Stimulated activated CD8-positive, alpha-beta memory T cell treated with anti-CD3 and anti-CD28 coated beads, Interleukin-4, amount 100 ng/mL, for 1 hour (primary cell): ENCODE measurements around the gene PTPRN2.

Source experiments
- DNase-seq, 2 donors: peaks; one replicate each; pipeline ENCODE4 v3.0.0-alpha.2; 2020; ENCODE audit warnings: low read depth in 2 of 2, low spot score in 1 of 2

The PTPRN2 gene

DNA sequence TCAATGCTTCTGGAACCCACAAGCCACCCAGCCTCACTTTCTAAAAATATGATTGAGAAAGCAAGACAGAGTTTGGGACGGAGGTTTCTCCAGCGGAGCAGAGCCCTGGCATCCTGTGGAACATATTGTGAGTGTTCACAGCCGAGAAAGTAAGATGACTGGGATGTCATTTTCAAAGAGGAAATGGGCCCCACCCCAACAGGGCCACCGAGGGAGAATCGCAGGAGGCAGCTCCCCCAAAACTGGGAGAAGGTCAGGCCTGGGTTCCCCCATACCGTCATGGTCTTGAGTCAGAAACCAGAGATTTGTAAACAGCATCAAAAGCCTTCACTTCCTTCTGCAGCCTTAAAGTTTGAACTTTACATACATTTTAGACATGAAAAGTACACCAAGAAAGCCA is 560.0 kb downstream of the PTPRN2 start:
- no peak for DNase-seq

DNA sequence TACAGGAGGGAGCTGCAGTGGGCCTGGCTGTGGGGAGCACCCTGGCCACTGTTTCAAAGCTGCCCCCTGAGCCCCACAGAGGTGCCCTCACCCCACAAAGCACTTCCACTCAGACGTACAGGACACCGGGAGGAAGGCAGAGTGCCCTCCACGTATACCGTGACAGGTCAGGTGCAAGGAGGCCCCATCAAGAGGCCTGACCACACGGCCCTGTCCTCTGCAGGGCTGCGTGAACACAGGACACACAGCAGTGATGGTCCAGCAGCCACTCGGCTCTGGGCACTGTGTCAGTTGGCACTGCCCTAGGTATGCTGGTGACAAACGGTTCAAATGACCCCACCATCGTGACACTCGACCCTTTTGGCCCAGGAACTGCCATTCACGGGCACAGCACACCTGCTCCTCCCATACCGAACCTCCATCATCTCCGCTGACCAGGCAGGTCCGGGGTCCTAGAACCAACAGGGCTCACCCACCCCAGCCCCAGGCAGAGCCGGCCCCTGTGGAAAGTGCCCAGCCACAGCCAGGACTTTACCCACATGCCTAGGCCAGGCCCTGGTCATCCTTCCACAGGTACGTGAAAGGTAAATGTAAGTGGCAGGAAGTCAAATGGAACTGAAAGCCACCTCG is 560.9 kb downstream of the PTPRN2 start:
- DNase-seq = no peak

DNA sequence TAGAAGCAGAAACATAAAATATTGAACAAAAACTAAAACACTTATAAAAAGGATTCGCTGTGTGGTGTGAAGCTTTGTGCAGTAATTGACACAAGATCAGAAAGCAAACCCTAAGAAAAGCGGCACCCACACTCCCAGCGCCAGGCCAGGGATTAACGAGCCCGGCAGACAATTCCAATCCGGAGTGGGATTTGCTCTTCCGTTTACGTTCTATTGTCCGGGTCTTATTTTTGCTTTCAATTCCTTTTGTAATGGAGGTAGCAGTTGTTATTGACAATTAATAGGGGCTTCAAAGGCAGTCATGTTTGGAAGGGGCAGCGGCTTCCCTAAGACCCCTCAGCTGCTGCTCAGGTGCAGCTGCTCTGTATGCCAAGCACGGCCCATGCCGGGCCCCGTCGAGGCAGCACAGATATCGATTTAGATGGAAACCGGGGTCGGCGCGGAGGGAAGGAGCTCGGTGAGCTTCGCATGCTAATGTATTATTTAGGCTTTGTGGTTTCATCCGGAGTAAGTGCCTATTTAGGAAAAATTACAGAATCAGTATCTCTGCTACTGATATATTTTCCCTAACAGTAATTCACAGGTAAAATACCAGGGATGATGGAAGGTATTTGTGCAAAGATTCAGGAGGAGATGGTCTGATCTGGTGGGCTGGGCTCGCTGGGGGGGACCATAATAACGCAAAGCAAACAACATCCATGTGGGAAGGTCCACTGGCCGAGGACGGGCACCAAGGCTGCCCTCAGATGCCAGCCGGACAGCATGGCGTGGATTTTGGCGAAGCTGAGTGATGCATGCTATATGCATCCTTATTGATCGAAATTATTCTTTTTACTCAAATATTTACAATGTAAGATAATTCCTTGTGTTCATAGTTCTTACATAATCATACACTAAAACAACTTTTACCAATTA is 561.7 kb downstream of the PTPRN2 start:
- DNase-seq = no peak

DNA sequence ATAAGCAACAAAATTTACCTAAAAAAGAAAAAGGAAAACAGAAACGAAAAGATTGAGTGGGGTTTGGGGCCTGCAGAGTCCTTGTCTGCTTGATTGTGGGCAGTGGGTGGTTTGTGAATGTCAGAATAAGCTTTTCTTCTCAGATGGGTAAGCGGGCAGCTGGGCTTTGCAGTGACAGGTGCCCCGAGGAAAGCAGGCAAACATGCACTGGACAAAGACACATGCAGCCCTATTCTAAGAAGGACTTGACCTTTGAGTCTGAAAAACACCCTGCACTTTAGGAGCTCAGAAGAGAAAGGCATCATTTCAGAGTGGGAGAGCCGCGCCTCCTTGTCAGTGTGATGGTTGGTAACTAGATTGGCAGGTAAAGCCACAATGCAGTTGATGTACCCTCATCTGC is 562.7 kb downstream of the PTPRN2 start:
- DNase-seq = no peak

DNA sequence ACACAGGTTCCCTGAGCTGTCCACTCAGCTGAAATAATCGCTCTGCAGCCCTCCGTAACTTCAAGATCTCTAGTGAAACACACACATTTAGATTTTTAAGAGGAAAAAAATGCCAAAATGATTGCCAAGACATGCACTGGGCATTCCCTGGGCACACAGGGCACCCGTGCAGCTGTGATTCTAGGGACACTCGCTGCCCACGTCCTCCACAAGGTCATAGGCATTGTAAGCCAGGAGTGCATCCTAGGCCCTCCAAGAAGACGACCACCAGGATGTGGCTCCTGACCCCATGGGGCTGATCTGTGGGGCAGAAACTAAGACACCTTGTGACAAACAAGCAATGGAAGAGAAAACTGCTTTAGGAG is 563.3 kb downstream of the PTPRN2 start:
- no peak for DNase-seq

DNA sequence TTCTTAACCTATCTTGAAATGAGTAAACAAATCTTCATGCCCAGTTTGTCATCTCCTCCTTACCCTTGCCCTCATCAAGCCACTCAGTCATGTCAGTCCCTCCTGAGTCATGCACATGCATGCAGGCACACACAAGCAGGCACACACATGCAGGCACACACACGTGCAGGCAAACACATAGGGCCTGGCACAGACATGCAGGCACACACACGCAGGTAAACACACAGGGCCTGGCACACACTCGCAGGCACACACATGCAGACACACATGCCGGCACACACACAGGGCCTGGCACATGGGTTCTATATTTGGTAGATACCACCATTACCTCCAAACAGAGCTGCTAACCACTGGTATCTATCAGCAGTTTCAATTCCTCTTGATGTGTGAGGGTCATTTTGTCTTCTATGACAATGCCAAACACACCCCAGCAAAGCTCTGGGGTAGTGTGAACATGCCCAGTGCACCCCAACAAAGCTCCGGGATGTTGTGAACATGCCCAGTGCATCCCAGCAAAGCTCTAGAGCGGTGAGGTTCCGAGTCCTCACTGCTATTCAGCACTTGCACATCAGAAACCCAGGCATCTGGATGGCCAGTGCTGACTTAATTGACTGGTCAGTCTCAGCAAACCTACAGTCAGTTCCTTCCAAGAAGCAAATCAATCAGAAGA is 563.8 kb downstream of the PTPRN2 start:
- no peak for DNase-seq

DNA sequence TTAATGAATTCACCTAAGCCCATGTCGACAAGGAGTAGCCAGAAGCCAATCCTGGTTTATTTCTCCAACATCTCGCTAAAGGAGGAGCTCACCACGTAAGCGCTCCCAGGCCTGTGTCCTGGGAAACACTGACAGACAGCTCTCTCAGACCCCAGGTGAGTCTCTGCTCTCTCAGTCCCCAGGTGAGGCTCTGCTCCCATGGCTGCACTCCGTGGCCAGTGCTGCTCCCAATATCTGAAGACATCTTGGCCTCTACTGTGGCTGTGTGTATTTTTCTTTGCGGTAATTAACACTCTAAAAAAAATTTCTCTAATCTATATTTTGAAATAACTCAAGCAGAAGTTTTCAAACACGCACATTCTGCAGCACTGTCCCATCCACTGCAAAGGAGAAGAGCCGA is 564.5 kb downstream of the PTPRN2 start:
- no peak for DNase-seq

DNA sequence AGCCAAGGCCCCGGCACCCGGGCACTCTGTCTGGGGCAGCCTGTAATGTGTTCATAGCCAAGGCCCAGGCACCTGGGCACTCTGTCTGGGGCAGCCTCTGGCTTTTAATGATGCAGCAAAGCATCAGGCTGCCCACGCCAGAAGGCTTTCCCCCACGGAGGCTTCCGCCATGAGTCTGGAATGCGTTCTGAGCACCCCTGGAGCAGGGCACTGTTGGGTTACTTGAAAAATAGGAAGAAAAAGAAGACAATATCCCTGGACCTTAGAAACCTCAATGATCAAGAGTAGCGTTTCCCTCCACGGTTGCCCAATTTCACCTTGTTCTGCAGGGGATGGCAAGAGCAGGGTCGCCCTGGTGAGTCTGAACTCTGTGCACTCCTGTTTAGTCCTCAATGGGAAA is 565.0 kb downstream of the PTPRN2 start:
- DNase-seq = no peak

DNA sequence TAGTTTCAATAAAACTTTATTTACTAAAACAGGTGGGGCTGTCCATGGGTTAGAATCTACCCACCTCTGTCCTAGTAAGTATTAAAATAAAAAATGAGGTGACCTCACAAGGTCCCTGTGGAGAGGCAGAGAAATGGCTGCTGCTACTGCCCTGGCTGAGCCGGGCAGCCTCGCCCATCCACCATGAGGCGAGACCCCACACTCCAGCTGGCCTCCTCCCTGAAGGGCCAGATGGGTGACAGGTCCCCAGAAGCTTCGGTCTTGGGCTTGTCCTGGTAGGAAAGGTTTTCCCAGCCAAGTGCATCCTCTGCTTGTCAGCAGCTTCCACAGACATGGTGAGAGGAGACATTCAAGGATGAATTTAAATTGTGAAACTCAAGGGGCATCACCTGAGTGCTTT is 565.8 kb downstream of the PTPRN2 start:
- DNase-seq = no peak

DNA sequence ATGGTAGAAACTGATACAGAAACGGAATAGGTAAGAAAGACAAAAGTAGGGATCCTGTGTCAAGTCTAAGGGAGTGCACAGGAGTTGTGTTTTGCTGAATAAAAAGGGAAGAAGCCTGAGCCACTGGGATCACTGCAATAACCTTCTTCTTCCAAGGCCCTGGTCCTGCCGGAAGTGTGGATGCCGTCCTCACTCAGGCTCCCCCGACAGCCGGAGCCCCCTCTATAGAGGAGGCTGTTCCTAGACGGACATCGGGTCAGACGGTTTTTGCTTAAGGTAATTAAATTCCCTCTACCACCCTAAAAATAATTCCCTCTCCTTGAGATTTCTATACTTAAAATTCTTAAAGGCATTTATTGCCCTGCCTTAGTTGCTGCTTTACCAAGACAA is 566.9 kb downstream of the PTPRN2 start:
- no peak for DNase-seq

DNA sequence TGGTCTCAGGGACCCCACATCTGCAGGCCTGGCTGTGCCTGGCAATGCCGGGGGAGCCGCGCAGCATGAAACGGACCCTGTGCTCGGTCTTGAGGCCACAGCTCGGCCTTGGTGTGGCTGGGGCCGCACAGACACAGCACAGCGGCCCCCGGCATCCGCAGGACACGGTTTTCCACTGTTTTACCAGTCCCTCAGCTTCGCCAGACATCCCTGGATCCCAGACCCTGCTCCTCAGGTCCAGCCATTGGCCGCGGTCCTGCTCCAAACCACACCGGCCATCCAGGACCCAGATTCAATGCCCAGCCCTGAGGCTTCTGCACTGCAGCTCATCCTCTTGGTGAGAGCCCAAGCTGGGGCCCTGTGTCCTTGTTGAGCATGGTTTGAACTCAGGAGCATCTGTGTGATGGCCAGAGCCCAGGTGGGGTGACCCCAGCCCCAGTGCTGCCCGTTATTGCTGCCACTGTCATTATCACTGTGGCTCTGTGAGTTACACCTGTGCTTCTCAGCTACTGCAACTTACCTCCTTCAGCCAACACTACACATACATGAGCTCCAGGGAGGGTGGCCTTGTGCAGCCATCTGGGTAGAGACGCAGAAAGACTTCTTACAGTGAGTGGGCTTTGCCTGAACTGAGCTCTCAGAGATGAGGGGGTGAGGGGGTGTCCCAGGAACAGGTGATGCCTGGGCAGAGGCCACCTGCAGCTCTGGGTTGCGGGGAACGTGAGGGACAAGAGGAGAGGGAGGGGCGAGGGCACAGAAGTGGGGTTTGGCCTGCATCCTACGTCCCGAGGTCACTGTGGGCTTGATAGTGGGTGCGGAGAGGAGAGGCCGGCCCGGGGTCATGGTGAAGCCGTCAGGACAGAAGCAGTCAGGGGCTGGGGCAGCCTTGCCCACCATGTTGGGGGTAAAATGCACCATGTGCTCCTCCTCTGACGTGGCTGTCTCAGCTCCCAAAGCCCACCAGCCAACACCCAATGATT is 567.6 kb downstream of the PTPRN2 start:
- no peak for DNase-seq

DNA sequence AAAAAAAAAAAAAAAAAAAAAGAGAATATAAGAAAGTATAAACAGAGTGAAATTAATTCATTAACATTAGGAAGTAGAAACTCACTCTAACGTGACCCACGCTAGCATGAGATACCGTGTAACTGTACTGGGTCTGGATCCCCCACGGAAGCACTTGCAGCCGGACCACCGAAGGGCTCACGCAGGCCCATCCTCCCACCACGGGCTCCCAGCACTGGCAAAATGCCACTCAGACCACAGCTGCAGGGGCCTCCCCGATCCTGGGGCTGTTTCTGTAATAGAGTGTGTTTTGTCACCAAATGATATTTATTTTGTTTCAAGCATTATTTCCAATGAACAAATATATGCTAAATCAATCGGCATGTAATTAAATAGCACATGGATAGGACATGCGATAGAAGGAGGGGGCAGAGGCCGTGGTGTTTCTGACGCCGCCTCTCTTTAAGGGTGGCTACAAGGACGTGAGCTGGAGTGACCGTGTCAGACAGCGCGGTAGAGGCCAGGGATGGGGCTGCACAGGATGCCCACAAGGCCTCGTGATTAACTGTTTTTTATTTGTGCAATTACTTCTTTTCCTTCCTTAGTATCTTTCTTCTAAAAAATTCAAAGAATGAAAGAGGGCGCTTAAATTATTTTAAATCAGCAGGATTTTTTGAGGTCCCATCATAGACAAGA is 568.5 kb downstream of the PTPRN2 start:
- DNase-seq = no peak

DNA sequence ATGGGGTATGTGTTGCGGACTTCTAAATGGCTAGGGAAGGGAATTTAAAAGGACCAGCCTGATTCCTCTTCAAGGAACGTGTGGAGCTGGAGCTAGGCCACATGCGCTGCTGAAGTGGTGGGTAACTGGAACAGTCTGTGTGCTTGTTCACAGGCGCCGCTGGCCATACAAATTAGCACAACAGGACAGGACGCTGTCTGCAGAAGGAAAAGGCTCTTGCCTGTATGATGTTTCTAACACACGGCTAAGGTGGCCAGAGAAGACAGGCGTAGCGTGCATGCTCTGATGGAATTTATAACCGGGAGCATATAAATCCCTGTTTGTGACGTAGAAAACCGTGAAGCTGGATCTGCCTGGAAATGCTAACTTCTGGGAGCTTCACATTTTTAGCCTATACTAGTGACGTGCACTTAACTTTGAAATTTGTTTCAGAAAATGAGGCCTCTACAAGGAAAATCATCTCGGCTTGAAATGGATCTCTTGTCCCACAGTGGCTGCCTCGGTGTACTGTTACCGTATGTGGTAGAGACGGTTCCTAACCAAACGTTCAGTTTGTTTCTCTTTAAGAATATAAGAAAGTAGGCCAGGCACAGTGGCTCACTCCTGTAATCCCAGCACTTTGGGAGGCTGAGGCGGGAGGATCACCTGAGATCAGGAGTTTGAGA is 569.4 kb downstream of the PTPRN2 start:
- no peak for DNase-seq

DNA sequence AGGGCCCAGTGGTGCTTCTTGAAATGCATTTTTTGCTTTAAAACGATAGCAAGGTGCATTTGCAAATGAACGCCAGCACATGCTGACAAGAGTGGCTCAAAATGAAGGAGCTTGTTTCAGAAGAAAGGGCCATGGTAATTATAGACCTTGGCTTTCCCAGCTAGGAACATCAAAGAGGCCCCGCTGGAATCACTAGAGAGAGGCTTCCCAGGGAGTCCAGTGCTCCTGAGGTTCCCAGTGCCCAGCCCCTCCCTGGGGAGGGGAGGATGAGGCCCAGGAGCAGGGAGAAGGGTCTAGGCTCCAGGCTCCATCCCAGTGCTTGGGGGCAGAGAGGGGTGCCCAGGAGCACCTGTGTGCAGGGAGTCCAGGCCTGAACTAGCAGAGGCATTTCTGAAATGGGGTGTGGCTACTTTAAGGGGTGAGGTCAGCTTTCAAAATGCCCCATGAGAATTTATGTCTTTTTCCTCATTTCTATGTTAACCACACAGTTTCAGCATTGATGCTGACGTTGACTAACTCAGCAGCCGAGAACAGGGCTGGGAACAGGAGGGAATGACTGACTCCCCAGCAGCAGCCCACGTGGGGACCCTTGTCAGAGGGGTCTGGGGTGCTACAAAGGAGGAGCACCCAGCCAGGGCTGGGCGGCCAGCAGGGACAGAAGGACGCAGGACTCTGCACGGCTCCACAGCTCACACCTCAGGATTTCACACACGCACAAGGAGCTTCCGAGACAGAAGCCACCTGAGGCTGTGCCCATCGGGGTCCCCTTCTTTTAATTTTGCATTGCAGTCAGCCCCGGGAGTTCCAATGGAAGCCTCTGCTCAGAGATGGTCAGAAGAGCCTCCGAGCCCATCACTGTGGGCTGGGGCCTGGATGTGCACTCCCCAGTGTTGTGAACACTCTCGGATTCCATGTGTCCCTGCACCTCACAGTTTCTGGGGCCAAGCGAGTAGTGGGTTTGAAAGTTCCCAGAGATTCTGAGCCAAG is 570.2 kb downstream of the PTPRN2 start:
- DNase-seq = no peak

DNA sequence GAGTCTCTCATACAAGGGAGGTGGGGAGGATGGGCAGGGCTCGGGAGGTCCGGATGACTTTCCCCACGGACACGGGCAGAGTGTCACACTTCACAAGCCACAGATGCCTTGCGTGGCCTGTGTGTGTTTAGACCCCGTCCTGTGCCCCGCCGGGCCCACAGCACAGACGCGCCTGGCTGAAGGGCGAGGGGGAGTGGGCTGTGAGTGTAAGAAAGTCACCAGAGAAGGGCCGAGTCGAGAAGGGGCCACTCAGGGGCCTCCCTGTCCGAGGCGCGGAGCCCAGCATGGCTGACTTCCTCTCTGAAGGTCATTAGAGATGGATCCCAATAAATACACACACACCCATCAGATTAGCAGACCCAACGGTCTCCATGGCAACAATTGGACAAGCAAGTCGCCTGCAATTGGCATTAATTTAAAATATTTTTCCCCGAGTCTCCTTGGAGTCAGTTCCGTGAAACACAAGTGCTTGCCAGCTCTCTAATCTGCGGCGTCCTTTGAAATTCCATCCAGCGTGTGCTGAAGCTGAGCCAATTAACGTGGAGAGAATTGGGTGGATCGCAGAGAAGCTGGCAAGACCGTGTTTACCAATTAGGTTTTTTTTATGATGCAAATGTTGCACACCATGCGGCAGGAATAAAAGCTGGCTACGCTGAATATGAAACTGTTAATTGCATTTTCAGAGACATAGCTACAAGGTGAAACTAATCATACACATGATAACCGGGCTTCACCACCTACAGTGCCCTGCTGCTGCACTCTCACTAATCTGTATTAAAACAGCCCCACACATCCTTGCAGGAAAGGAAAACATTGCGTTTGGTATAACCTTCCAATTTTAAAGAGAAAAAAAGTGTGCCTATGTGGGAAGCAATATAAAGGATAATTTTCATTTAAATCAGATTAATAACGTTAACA is 571.2 kb downstream of the PTPRN2 start:
- no peak for DNase-seq

DNA sequence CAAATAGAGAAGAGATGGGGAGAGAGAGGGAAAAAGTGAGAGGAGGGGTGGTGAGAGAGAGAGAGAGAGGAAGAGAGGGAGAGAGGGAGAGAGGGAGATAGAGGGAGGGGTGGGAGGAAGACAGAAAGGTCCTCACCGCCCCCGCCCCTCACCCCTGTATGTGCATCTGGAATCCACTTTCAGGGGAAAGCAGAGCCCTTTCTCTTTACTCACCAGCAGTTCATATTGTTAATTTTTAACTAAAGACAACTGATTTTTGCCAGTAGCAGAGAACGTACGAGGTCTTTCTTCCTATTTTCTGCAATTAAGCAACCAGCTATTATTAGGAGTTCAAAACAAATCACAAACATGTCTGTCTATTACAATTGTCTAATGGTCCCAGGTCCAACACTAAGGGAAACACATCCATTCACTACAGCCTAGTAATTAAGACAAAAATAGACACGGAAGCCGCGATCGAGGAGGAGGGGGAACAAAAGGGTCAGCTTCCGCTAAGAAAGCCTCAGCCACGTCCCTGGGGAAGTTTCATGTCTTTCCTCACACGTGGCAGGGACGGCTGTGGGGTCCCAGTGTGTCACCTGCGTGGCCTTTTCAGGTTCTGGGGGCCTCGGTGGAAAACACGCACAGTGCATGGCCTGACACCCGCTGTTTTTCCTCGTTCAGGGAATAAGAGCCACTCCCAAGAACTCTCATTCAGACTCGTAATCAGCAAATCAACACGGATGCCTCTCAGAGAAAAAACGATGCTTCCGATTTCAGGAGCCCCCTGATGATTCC is 572.0 kb downstream of the PTPRN2 start:
- DNase-seq = no peak

DNA sequence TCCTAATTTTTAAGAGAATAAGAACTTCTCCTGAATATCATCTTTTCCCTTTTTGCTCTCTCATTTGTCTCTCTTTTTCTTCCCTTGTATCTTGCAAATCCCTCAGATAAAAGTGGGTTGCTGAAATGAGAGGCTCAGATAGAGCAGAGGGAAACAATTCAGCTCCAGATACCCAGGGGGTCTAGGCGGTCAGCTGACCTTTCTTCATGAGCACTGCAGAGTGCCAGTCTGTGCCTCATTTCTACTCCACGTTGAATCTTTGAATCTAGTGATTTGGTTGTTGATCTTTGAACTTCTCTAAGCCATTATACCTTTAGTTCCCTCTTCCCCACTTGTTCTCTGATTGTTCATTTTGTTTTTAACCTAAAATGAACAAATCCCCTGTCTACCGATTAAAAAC is 572.6 kb downstream of the PTPRN2 start:
- DNase-seq = no peak
